Measurements from ENCODE around the gene NOL9.
"Not testable (repeated sequence)": the region's sequence is repeated elsewhere in the genome, so short reads cannot be mapped to it uniquely, and the experiment has no call there.

NOL9 gene

DNA sequence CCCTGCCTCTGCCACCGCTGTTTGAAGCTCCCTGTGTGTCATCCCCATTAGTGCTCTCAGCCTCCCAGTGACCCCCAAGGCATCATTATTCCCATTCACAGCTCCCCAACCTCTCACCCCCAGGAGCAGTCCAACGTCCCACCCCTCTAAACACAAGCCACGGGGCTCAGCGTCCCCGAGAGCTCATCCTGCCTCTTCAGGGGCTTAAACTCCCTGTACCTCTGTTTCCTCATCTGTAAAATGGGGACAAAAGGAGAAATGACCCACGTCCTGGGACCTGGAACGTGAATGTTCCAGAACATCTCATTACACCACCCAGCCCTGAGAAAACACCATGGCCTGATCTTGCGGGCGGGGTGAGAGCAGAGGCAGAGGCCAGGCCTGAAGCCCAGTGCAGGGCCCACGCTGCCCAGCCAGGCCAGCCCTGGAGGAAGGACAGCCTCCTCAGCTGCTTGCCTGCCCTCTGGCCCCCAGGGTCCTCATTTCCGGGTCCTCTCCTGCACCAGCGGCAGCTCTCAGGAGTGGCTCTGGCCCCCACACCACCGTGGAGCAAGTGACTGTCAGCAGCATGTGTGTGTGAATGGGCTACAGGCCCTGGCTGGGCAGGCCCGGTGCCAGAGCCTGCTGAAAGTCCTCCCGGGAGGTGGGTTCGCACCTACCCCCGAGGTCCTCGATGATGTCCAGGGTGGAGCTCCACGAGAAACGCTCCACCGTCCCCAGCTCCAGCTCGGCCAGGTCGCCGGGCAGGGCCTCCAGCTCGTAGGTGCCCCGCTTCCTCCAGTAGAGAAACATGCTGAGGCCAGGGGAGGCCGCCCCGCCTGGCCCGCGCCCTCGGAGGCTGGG, 48.7 kb downstream of the NOL9 start:
- DNase-seq (ENCODE audit: low read depth in 2 of 2, low spot score in 1 of 2): no peak

DNA sequence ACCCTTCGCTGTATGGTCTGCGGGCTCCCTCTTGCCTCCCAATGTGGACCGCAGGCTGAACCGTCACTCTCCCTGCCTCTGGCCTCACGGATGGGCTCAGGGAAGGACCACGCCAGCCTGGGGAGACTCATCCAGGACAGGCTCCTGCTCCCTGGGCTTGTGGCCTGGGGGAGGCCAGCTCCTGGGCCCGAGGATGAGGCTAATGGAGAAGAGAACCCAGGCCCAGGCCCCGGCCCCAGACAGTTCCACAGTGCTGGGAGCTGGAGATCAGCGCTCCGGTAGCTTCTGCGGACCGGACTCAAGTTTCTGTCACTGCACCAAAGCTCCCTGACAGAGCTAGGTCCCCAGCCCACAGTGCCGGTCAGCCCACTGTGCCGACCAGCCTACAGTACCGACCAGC, 49.4 kb downstream of the NOL9 start:
- no peak for DNase-seq (ENCODE audit: low read depth in 2 of 2, low spot score in 1 of 2)

DNA sequence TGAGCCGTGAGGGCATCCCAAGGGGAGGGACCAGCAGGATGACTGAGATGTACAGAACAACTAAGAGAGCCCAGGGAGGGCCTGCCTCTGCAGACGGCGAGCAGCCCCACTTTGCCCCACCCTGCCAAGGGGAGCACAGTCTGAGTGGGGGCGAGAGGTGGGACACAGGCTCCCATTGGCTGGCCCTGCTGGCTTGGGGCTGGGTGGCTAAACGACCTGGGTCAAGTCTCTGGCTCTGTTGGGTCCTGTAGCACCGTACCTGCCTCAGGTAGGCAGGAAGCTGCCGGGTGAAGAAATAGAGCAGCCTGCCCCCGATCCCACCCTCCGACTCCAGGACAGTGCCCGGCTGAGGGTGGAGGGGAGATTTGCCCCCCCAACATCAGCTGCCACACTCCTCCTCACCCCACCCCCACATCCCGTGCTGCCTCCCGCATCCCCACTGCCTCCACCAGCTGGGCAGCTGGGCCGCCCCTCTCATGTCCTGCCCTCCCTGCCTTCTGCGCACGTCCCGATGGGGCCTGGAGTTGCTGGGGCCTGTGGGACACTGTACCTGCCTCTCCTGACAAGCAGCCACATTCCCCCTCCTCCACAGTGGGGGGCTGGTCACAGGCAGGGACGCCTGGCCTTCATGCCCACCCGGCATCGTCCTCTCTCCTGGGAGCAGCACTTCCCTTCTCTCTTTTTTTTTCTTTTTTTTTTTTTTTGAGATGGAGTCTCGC, 50.3 kb downstream of the NOL9 start:
- no peak for DNase-seq (ENCODE audit: low read depth in 2 of 2, low spot score in 1 of 2)

DNA sequence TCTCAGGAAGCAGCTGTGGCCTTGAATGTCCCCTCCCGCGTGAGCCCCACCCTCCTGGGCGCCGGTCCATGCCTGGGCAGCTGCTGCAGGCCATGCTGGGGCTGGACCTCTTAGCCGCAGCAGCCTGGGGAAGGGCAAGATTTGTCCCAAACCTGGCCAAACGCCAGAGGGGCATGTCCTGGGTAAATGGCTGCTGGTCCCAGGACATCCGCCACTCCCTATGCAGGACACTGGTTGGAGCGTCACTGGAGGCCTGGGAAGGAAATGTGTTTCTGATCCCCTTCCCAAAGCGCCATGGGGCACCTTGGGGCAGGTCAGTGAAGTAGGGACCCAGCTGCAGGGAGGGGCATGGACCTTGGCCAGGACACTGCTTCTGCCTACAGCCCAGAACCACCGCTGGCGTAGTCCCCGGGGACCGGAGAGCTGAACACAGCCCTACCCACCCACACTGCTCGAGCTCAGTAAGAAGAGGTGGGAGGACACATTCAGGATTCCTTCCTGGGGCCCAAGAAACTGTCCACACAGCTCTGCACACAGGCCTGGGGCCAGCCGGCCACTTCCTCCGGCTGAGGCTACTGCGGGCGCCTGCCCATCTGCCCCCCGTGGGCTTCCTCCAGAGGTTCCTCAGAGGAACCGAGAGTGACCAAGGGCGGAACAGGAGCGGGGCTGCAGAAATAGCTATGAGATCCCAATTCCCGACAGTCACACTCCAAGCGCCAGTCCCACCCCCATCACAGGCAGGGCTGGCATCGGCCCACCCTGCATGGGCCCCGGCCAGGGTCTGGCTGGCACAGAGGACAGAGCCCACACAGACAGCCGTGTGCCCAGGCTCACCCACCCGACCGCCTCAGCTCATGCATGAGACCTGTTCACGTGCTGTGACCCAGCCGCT, 52.1 kb downstream of the NOL9 start:
- DNase-seq (ENCODE audit: low read depth in 2 of 2, low spot score in 1 of 2): no peak

DNA sequence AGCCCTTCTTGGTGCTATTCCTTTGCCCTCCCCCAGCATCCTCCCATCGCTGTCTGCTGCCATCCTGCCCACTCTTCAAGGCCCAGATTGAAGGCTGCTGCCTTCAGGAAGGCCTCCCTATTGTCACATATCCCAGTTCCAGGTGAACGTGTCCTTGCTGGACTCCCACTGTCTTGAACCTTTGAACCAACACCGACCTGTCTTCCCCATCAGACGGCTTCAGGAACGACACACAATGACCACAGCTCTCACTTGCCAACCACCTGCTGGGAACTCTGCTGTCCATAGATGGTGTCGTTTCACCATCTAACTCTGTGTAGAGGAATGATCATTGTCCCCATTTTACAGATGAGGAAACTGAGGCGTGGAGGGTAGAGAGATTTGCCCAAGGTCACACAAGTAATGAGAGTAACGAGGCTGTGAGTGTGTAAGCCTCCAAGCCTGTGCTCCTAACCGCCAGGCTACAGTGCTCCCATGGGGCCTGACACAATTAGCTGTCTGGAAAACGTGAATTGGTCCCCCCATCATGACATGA, 53.0 kb downstream of the NOL9 start:
- DNase-seq (ENCODE audit: low read depth in 2 of 2, low spot score in 1 of 2): no peak

DNA sequence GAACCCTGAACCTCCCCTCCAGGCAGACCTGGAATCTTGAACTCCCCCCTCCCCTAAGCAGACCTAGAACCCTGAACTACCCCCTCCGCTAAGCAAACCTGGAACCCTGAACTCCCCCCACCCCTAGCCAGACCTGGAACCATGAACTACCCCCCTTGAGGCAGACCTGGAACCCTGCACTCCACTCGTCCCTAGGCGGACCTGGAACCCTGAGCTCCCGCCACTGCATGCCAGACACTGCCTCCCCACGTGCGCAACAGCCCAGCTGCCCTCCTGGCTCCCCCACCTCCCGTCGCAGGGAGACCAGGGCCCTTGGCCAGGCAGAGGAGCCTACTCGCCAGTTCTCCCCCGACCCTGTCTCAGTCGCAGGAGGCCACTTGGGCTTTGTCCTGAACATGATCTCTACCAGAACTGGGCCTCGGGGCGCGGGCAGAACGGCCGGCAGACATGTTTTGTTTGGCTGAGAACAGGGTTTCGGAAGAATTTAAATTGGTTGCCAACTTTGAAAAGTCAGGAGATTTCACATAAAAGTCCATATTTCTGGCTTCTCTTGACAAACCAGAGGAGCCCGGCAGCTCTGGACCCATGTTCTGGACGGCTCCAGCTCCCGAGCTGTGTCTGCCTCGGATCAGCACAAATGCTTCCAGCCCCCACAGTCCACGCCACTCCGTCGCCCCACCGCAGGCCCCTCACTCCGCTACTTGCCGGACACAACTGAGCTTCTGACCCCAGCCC, 53.6 kb downstream of the NOL9 start:
- no peak for DNase-seq (ENCODE audit: low read depth in 2 of 2, low spot score in 1 of 2)

DNA sequence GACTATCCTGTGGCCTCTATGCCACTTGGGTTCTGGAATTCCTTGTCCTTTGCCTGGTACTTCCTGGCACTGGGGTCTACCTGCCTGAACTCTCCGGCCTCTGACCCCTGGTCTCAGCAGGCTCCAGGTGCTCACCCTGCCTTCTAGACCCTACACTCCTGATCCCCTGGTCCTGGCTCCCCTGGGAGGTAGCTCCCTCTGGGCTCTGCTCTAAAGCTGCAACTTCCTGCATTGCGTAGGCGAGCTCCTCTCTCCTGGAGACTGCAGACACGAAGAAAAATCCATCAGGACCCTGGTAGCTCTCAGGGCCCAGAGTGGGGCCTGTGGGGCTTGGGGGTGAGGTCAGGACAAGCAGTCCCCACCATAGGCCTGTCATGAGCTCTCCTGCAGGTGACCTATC, 55.0 kb downstream of the NOL9 start:
- no peak for DNase-seq (ENCODE audit: low read depth in 2 of 2, low spot score in 1 of 2)

DNA sequence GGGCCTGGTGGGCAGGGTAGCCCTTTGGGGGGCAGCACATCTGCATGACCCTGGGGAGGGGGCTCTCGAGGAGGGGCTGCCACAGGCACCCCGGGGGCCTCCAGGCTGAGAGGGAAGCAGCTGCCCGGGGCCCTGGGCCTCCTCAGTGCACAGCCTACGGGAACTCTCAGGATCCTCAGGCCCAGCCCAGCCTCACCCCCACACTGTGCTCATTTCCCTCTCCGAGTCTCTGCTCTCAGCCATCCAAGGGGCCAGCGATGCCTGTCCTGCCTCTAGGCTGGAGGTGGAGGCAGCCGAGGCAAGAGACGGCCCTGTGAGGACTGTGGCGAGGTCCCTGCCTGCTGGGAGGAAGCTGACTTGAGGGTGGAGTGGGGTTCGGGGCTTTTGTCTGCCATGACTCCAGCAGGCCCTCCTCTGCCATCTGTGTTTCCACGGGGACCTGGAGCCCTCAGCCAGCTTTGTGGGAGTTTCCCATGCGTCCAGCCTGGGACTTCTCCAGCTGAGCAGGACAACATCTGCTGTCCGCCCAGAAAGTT, 55.7 kb downstream of the NOL9 start:
- DNase-seq (ENCODE audit: low read depth in 2 of 2, low spot score in 1 of 2): no peak

DNA sequence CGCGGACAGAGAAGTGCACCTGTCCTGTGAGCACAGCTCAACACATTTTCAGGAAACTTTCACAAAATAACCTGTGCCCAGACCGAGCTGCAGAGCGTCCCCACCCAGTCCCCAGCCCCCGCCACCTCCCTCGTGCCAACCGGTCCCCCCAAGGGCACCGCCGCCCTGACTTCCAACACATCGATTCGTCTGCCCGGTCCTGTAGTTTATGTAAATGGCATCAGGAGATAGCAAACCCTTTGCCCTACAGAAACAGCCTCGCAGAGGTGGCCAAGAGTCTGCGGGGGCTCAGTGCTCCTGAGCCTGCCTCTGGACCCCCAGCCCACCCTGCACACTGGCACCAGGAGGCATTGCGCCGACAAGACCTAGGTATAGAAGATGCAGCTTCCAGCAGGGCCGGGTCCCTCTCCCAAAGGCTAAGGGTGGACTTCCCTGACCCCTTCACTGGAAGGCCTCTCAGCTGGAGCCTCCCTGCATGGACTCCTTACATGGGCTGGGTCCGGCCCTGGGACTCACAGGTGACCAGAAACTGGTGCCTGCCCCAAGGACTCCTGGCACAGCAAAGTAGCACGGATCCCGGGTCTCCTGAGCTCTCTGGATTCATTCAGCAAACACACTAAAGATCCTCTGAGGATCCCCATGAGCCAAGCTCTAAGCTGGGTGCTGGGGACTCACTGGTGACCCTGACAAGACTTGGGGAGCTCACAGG, 56.3 kb downstream of the NOL9 start:
- no peak for DNase-seq (ENCODE audit: low read depth in 2 of 2, low spot score in 1 of 2)

DNA sequence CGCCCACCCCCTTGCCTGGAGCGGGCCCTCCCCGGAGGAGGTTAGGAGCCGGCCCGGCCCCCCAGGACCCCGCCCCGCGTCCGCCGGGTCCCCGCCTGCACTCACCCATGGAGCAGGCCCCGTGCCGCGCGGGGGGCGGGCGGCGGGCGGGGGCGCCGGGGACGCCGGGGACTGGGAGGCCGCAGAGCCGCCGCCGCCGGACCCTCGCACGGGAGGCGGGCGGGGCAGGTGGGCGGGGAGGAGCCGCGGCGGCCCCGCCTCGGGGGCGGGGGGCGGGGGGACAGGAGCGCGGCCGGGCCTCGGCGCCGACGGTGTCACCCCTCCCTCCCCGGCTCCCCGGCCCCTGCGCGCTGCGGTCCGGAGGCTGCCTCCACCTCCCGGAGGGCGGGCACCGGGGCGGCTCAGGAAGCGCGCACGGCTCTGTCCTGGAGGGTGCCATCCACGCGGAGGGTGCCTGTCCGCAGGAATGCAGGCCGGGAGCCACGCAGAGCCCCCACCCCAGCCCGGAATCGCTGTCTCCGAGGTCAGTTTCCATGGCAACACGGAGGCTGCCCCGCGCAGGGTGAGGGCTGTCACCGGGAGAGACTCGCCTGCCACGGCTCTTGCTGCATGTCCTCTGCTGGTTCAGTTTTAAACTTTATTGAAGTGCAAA, 57.0 kb downstream of the NOL9 start:
- DNase-seq (ENCODE audit: low read depth in 2 of 2, low spot score in 1 of 2): no peak

DNA sequence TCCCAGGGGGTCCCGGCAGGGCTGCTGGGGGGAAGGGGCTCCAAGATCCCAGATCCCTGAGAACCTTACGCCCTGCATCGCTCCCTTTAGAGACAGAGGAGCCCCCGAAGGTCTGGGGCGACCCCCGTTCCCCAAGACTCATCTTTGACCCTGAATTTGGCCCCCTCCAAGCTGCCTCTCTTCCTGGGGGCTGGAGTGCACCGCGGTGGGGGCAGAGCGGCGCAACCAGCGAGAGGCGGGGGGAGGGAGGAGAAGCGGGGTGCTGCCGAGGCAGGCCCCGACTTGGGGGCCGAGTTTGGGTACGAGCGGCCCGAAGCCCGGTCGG, 57.5 kb downstream of the NOL9 start:
- no peak for DNase-seq (ENCODE audit: low read depth in 2 of 2, low spot score in 1 of 2)

DNA sequence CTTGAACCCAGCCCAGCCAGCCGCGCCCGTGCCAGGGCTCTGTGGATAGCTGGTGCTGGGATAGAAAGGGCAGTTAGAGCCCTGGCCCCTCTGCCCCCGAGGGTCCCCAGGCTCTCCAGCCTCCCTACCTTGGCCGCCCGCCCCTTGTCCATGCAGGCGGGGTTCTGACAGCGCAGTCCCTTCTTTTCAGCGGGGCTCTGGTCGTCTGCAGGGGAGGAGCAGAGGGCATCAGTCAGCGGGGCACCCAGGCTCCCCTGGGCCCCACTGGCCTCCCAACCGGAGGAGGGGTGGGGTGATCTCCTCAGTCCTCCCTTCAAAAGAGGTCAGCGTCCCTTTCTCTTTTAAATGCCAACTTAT, 58.0 kb downstream of the NOL9 start:
- DNase-seq (ENCODE audit: low read depth in 2 of 2, low spot score in 1 of 2): no peak

DNA sequence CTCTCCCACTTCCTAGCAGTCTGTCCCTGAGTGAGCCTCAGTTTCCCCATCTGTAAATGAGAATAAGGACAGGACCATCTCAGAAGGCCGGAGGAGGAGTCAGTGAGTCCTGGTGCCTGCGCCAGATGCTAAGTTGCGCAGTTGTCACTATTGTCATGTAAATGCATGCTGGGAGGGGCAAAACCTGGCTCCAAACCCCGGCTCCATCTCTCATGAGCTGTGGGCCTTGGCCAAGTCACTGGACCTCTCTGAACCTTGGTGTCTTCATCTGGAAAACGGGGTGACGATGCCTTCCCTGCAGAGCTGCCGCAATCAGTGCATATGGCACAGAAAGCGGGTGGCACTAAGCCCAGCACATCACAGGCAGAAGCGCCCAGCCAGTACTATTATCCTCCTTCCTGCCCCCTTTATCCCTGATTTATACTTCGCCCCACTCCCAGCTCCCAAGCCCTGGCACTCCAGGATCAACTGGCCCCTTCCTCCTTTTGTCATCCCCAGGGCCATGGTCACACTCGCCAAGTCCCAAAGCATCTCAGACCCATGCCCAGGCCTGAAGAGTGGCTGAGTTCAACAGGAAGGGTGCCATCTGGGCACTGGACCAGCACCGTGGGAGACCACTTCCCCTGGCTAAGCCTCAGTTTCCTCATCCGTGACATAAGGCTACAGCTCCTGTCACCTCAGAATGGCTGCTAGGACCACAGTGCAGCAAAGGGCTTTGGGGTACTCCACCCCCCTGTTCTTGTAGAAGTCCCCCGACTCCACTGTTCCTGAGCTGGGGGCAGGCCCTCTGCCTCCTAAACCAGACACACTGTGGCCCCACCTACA, 58.6 kb downstream of the NOL9 start:
- DNase-seq (ENCODE audit: low read depth in 2 of 2, low spot score in 1 of 2): no peak

DNA sequence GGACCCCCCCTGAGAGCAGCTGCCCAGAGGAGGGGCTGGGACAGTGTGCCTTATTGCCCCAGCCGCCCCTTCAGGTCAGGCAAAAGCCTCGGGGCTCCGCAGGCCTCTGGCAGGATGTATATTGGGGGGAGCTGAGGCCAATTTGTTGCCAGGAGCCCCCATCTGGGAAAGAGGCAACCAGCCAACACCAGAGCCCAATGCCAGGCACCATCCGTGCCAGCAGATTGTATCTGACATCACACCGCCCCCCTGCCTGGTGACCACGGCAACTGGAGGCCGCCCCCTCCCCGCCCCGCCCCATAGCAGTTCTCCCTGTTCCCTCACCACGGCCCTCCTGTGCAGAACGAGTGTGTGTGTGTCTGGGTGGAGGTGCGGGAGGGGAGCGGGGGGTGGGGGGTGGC, 59.3 kb downstream of the NOL9 start:
- no peak for DNase-seq (ENCODE audit: low read depth in 2 of 2, low spot score in 1 of 2)

DNA sequence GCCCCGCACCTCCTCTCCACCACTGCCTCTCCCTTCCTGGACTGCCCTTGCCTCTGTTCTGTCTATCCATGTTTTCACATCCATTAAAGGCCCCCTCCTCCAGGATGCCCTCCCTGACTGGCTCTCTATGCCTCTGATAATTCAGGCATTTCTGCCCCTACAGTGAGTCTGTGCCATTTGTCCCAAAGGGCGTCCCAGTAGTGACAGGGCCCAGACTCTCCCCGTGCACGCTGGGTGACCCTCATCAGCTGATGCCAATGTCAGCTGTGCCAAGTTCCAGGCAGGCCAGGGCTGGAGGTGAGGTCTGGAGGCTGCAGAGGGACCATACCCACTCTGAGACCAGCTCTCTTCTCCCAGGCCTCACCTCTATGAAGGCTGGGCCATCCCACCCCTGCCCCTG, 59.7 kb downstream of the NOL9 start:
- no peak for DNase-seq (ENCODE audit: low read depth in 2 of 2, low spot score in 1 of 2)

DNA sequence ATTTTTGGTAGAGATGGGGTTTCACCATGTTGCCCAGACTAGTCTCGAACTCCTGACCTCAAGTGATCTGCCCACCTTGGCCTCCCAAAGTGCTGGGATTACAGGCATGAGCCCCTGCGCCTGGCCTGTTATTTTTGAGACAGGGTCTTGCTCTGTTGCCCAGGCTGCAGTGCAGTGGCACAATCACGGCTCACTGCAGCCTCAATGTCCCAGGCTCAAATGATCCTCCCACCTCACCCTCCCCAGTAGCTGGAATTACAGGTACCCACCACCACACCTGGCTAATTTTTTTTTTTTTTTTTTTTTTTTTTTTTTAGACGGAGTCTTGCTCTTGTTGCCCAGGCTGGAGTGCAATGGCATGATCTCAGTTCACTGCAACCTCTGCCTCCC, 60.5 kb downstream of the NOL9 start:
- DNase-seq (ENCODE audit: low read depth in 2 of 2, low spot score in 1 of 2): not testable (repeated sequence)

DNA sequence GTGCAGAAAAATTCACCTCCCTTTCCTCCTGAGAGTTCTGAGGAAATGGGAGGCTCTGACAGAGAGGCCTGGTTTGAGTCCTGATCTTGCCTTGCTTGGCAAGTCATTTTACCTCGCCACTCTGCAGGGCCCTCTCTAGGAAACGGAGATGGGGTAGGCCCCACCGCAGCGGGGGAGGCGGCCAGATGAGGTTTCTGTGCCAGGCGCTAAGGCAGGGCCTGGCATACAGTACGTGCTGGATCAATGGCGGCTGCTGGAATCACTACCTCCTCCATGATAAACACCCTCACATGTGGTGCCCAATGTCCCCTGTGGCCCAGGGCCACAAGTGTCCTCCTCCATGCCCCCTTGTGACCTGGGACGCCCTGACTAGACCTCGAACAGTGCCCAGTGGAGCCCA, 62.3 kb downstream of the NOL9 start:
- DNase-seq (ENCODE audit: low read depth in 2 of 2, low spot score in 1 of 2): no peak

DNA sequence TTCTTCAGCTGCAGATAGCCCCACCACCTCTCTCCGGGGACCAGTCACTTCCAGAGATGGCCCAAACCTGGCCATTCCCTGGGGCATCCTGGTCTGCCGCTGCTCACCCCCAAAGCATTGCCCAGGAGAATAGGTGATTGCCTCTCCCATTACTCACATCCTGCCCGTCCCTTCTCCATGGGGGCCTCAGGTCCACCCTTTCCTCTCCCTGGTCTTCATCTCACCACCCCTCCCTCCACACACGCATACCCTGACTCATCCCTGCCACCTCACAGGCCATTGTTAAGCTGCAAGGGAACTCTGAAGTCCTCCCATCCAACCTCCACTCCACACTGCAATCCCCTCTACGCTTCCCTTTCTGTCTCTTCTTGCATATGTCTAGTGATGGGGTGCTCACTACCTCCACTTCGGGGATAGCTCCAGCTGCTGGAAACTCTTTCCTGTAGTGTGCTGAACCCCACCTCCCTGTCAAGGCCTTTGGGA, 62.8 kb downstream of the NOL9 start, which contains the start of gene PLEKHG5:
Gene PLEKHG5 (minus strand): TSS at position 188 of the 483 bp plus-strand sequence. CDS start 14,096 bp downstream, outside the sequence.
- no peak for DNase-seq (ENCODE audit: low read depth in 2 of 2, low spot score in 1 of 2)
